DOHH2 (cell line): ENCODE measurements around the gene METTL3.

ENCODE experiments used
- H3F3A ChIP-seq: fragments of 200-600 bp; sonication (generic), shearing (Covaris generic); 2 replicates; pipeline ENCODE4 v1.6.0; 2016; ENCODE audit warnings: antibody characterized with exemption, mild to moderate bottlenecking; ENCODE audit not compliant: control insufficient read depth, insufficient read depth
- H3K27ac ChIP-seq: fragments of 200-600 bp; sonication (generic); 2 replicates; pipeline ENCODE4 v1.5.1; 2014; ENCODE audit warnings: low read depth, mild to moderate bottlenecking, low read length, moderate library complexity
- H3K27me3 ChIP-seq: fragments of 200-600 bp; sonication (generic); 2 replicates; pipeline ENCODE4 v1.6.1; 2014; ENCODE audit warnings: mild to moderate bottlenecking, low read length, mixed read lengths; ENCODE audit not compliant: control insufficient read depth
- H3K36me3 ChIP-seq: fragments of 200-600 bp; sonication (generic); 2 replicates; pipeline ENCODE4 v1.6.1; 2014; ENCODE audit warnings: mild to moderate bottlenecking, low read length, moderate library complexity, mixed read lengths; ENCODE audit not compliant: control insufficient read depth
- H3K4me1 ChIP-seq: fragments of 200-600 bp; sonication (generic); 2 replicates; pipeline ENCODE4 v1.6.1; 2014; ENCODE audit warnings: mild to moderate bottlenecking, low read length, mixed read lengths; ENCODE audit not compliant: control insufficient read depth
- H3K4me2 ChIP-seq: fragments of 200-600 bp; sonication (generic); 2 replicates; pipeline ENCODE4 v1.6.0; 2014; ENCODE audit warnings: mild to moderate bottlenecking, low read length, moderate library complexity
- H3K4me3 ChIP-seq: fragments of 200-600 bp; sonication (generic); 2 replicates; pipeline ENCODE4 v1.5.1; 2014; ENCODE audit warnings: mild to moderate bottlenecking, low read length, mixed read lengths
- H3K79me2 ChIP-seq: fragments of 200-600 bp; sonication (generic); 2 replicates; pipeline ENCODE4 v1.6.1; 2014; ENCODE audit warnings: mild to moderate bottlenecking, low read length, mixed read lengths; ENCODE audit not compliant: control insufficient read depth
- H3K9me2 ChIP-seq: fragments of 200-600 bp; sonication (generic); replicated peaks from 2 replicates; pipeline ENCODE4 v1.6.1; 2014; ENCODE audit warnings: mild to moderate bottlenecking, low read length, mixed read lengths; ENCODE audit not compliant: control insufficient read depth
- H3K9me3 ChIP-seq: fragments of 200-600 bp; sonication (generic); 2 replicates; pipeline ENCODE4 v1.6.1; 2014; ENCODE audit warnings: antibody characterized with exemption, low read length, mixed read lengths; ENCODE audit not compliant: control insufficient read depth, insufficient read depth
- H4K20me1 ChIP-seq: fragments of 200-600 bp; sonication (generic); 2 replicates; pipeline ENCODE4 v1.6.0; 2014; ENCODE audit warnings: low read depth, mild to moderate bottlenecking, antibody characterized with exemption, low read length, moderate library complexity; ENCODE audit not compliant: control insufficient read depth, insufficient read depth
- CTCF ChIP-seq: fragments of 200-600 bp; sonication (generic); IDR thresholded peaks from one replicate; pipeline ENCODE4 v1.5.1; 2014; ENCODE audit warnings: antibody characterized with exemption, mild to moderate bottlenecking, low read depth, low read length; ENCODE audit not compliant: poor library complexity, severe bottlenecking
- EZH2phosphoT487 ChIP-seq: fragments of 200-600 bp; sonication (generic); IDR thresholded peaks from 2 replicates; pipeline ENCODE4 v1.6.1; 2017; ENCODE audit warnings: borderline replicate concordance, mild to moderate bottlenecking, antibody characterized with exemption, low read length, moderate library complexity, mixed read lengths

METTL3 gene

GRCh38 chr14:21537090-21537424 lies 25.9 kb upstream of the METTL3 start:
- no peak overlapping the region for H3K4me2 ChIP-seq
- peaks cover 21% of the 10 kb centered on the region for H3K4me1 ChIP-seq

GRCh38 chr14:21536418-21537089 lies 25.4 kb upstream of the METTL3 start:
- Histone ChIP-seq H3K9me3 (no peaks in the 10 kb centered on the region), H3K4me1 (peaks cover 21% of the 10 kb centered on the region), H3K79me2 (no peaks in the 10 kb centered on the region), H3K36me3 (no peaks in the 10 kb centered on the region), H3K4me2 (no peak overlapping the region), H3K27me3 (peaks cover 43% of the 10 kb centered on the region), H3K9me2 (no peaks in the 10 kb centered on the region), H3K4me3 (no peak overlapping the region), H3K27ac (no peak overlapping the region), H4K20me1 (no peaks in the 10 kb centered on the region), H3F3A (no peaks in the 10 kb centered on the region)
- TF ChIP-seq CTCF = no peak
- TF ChIP-seq EZH2phosphoT487 = no peak

More at GRCh38 chr14:21537090-21537424, 25.9 kb upstream of the METTL3 start:
- no peaks in the 10 kb centered on the region for H3K36me3 ChIP-seq
- no peaks in the 10 kb centered on the region for H4K20me1 ChIP-seq
- TF ChIP-seq EZH2phosphoT487 (no peak), CTCF (no peak)
- H3K9me2 ChIP-seq = no peaks in the 10 kb centered on the region
- no peak overlapping the region for H3K27ac ChIP-seq
- H3F3A ChIP-seq = no peaks in the 10 kb centered on the region
- H3K79me2 ChIP-seq = no peaks in the 10 kb centered on the region
- H3K27me3 ChIP-seq = peaks cover 43% of the 10 kb centered on the region
- H3K4me3 ChIP-seq = no peak overlapping the region
- H3K9me3 ChIP-seq = no peaks in the 10 kb centered on the region

GRCh38 chr14:21535545-21536417 lies 24.6 kb upstream of the METTL3 start:
- Histone ChIP-seq H3K9me3 (no peaks in the 10 kb centered on the region), H3K36me3 (no peaks in the 10 kb centered on the region), H3K9me2 (no peaks in the 10 kb centered on the region), H3K27me3 (peaks cover 43% of the 10 kb centered on the region), H3K4me2 (no peak overlapping the region), H3F3A (no peaks in the 10 kb centered on the region), H3K79me2 (no peaks in the 10 kb centered on the region), H3K4me1 (peaks cover 21% of the 10 kb centered on the region), H3K4me3 (no peak overlapping the region), H4K20me1 (no peaks in the 10 kb centered on the region), H3K27ac (no peak overlapping the region)
- TF ChIP-seq EZH2phosphoT487 (no peak), CTCF (no peak)
